ENCODE results near the gene S100A10. TPM values are rescaled to one million over a fixed set of nuclear protein-coding genes. Genes with fewer than 3 reads are reported as not detected.

Gene S100A10
- total and polyA plus RNA-seq, 8 donors, result 415 to 1,250 (median 549) TPM

DNA sequence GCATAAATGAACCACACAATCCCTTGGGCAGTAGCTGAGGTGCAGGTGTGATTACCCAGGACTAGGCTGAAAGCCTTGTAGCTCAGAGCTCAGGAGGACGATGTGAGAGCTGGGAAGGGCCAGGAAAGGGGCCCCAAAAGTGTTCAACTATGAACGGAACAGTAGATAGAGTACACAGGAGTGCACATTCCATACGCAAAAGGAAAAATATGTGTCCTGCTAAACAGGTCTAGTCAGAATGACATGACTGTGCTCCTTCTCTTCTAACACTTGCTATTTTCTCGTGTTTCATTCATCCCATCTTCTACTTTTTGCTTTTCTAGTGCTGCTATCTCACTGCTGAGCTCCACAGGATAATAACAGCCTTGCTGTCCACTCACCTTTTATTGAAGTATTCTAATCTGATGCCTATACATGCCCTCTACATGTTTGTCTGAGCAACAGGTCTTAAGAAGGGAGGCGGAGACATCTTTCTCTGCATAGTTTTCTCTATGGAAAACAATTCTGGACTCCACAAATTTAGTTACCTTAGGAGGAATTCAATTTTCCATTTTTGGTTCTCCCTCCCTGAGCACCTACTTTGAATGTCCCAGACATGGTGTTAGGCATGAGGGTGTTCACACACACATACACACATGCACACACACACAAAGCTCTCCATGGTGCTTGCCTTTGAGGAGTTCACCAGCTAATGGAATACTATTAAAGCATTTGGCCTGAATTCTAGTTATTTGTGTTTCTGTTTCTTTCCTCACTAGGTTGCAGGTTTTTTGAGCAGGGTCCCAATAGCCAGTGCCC, 3.4 kb downstream of the S100A10 start:
- H3K4me3 ChIP-seq, result peak overlapping the region; percentile 79 to 84
- peaks cover 3 to 16% of the 10 kb centered on the region in 2 donors for H3K36me3 ChIP-seq
- DNase-seq (peak in 1 of 4 donors; percentile 51), ATAC-seq (no peak)
- H3K9me3 ChIP-seq, result no peaks in the 10 kb centered on the region
- H3K27ac ChIP-seq, result peak overlapping the region; percentile 98
- H3K27me3 ChIP-seq, result peaks cover 0 to 26% of the 10 kb centered on the region in 2 donors
- intact Hi-C loops (cut with DNase I), result loop anchor here in 1 of 2 donors (10.0 kb wide), 1 partner anchor 55 kb away; no protein-coding TSS in a partner anchor
- peaks cover 41 to 80% of the 10 kb centered on the region in 2 donors for H3K4me1 ChIP-seq
- TF ChIP-seq, protein P1, sequence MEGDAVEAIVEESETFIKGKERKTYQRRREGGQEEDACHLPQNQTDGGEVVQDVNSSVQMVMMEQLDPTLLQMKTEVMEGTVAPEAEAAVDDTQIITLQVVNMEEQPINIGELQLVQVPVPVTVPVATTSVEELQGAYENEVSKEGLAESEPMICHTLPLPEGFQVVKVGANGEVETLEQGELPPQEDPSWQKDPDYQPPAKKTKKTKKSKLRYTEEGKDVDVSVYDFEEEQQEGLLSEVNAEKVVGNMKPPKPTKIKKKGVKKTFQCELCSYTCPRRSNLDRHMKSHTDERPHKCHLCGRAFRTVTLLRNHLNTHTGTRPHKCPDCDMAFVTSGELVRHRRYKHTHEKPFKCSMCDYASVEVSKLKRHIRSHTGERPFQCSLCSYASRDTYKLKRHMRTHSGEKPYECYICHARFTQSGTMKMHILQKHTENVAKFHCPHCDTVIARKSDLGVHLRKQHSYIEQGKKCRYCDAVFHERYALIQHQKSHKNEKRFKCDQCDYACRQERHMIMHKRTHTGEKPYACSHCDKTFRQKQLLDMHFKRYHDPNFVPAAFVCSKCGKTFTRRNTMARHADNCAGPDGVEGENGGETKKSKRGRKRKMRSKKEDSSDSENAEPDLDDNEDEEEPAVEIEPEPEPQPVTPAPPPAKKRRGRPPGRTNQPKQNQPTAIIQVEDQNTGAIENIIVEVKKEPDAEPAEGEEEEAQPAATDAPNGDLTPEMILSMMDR (IDR thresholded peaks at IDR 0.05), result no peak

DNA sequence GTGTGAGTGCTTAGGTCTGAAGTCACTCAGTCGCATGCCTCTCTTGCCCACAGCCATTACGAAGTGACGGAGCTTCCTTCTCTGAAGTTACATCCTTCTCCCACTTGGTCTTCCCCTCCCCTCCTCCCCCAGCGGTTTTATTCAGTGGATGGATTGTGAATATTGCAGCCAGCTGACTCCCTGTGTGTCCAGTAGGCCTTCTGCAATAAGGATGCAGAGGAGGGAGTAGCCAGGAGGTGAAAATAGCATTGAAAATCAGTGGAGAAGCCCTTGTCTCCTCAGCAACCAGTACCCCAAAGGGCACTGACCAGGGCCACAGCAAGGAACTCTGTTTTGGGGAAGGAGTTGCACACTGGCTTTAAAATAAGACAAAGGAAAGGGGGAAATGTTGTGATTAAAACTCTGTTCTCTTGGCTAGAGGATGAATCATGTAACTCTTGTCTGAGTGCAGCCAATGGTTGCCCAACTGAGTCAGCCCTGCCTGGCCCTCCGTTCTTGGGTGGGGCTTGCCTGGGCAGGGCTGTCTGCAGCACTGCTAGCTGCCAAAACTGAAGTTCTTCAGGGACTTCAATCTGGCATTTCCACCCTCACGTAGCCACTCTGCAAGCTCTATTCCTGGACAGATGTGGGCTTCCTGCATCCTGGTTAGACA, 4.3 kb downstream of the S100A10 start:
- intact Hi-C loops (cut with DNase I), result no loop called here
- H3K36me3 ChIP-seq, result peaks cover 3 to 25% of the 10 kb centered on the region in 2 donors
- DNase-seq (peak in 2 of 4 donors; percentile 87 to 89), ATAC-seq (peak; percentile 53)
- TF ChIP-seq, protein P1 (IDR thresholded peaks at IDR 0.05), result no peak
- peaks cover 0 to 24% of the 10 kb centered on the region in 2 donors for H3K27me3 ChIP-seq
- peaks cover 39 to 77% of the 10 kb centered on the region in 2 donors for H3K4me1 ChIP-seq
- peak overlapping the region in 1 of 2 donors; percentile 79 for H3K4me3 ChIP-seq
- no peaks in the 10 kb centered on the region for H3K9me3 ChIP-seq
- peak overlapping the region; percentile 98 for H3K27ac ChIP-seq

DNA sequence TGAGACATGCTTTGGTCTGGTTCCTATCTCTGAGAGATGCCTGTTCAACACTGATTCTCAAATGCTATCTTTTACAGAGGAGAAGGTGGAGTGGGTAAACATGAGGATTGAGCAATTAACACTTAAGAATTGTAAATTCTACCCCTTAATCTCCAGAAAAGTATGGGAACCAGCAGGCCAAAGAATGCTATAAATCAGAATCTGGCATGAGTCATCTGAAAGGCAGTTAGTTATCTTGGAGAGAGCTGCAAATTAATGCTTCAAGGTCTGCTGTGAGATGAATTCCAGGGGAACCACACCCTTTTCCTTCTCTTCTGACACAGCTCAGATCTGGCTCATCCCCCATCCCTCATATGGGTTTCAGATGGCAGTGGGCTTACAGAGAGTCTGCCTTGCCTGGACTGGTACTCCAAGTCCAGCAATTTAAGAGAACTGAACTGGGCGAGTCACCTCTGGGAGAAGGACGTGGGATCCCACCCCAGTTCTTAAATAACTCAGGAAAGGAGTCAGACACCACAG, 5.2 kb downstream of the S100A10 start:
- Histone ChIP-seq H3K9me3 (no peaks in the 10 kb centered on the region), H3K4me3 (peak overlapping the region in 1 of 2 donors; percentile 79), H3K27me3 (peaks cover 0 to 15% of the 10 kb centered on the region in 2 donors), H3K36me3 (peaks cover 3 to 34% of the 10 kb centered on the region in 2 donors), H3K27ac (peak overlapping the region; percentile 98), H3K4me1 (peaks cover 39 to 73% of the 10 kb centered on the region in 2 donors)
- intact Hi-C loops (cut with DNase I), result no loop called here
- no peak for DNase-seq
- TF ChIP-seq, protein P1 (IDR thresholded peaks at IDR 0.05), result no peak
- peak; percentile 21 for ATAC-seq

DNA sequence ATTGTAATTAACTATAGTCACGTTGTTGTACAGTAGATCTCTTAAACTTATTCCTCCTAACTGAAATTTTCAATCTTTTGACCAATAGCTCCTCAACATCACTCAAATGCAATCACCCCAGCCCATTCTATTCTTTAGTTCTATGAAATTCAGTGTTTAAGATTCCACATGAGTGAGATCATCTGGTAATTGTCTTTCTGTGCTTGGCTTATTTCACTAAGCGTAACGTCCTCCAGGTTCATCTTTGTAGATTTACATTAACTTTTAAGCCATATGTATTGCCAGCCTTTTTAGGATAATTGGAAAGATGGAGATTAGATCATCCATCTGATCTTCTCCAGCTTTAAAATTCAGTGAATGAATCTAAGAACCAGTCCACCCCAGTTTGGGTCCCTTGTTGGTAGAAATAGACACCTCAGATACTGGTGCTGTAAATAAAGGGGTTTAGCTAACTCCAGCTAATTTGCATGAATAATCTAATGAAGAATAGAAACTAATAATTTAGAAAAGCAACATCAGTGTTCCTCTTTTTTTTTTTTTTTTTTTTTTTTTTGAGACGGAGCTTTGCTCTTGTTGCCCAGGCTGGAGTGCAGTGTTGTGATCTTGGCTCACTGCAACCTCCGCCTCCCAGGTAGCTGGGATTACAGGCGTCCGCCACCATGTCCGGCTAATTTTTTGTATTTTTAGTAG, 7.0 kb downstream of the S100A10 start:
- H3K36me3 ChIP-seq, result peaks cover 7 to 52% of the 10 kb centered on the region in 2 donors

More for the DNA sequence above, 7.0 kb downstream of the S100A10 start:
- ATAC-seq (no peak), DNase-seq (no peak)
- no peak overlapping the region for H3K27ac ChIP-seq
- H3K9me3 ChIP-seq, result no peaks in the 10 kb centered on the region
- TF ChIP-seq, protein P1 (IDR thresholded peaks at IDR 0.05), result no peak
- H3K4me3 ChIP-seq, result no peak overlapping the region
- intact Hi-C loops (cut with DNase I), result no loop called here
- H3K27me3 ChIP-seq, result no peaks in the 10 kb centered on the region
- peaks cover 38 to 69% of the 10 kb centered on the region in 2 donors for H3K4me1 ChIP-seq

All from left lung (tissue), 10 donors.